Measurements from ENCODE around the gene SLC35A2.
"Not testable (repeated sequence)": the region's sequence is repeated elsewhere in the genome, so short reads cannot be mapped to it uniquely, and the experiment has no call there.

SLC35A2 gene

DNA sequence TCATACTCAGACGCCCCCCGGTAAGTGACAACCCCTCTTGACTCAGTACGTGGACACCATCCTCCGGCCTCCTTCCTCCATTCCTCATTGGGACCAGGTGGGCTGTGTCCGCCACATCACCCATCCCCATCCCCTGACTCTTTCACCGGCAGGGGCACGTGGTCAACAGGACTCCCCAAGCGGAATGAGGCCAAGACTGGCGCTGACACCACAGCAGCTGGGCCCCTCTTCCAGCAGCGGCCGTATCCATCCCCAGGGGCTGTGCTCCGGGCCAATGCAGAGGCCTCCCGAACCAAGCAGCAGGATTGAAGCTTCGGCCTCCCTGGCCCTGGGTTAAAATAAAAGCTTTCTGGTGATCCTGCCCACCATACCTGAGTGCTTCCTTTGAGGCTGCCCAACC is 8.7 kb downstream of the SLC35A2 start:
- no peak for DNase-seq (ENCODE audit: low read depth in 2 of 2)

DNA sequence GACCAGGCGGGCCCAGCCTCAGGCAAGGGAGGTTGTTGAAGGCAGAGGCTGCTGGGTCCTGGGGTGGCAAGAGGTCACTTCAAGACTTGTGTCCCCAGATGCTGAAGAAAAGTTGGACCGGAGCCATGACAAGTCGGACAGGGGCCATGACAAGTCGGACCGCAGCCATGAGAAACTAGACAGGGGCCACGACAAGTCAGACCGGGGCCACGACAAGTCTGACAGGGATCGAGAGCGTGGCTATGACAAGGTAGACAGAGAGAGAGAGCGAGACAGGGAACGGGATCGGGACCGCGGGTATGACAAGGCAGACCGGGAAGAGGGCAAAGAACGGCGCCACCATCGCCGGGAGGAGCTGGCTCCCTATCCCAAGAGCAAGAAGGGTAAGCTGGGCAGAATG is 9.3 kb downstream of the SLC35A2 start:
- no peak for DNase-seq (ENCODE audit: low read depth in 2 of 2)

DNA sequence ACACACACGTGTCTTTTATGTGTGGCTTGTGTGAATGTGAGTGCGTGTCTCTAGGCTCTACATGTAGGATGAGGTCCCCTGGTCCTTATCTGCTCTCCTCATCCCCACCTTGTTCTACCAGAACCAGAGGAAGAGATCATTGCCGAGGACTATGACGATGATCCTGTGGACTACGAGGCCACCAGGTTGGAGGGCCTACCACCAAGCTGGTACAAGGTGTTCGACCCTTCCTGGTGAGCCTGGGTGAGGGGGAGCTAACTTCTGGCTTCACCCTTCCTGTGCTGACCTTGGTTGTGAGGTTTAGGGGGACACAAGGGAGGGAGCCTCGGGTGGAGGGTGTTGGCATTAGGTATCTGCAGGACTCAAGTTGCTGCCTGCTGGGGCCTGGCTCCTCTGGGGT is 10.4 kb downstream of the SLC35A2 start:
- DNase-seq (ENCODE audit: low read depth in 2 of 2) = no peak

DNA sequence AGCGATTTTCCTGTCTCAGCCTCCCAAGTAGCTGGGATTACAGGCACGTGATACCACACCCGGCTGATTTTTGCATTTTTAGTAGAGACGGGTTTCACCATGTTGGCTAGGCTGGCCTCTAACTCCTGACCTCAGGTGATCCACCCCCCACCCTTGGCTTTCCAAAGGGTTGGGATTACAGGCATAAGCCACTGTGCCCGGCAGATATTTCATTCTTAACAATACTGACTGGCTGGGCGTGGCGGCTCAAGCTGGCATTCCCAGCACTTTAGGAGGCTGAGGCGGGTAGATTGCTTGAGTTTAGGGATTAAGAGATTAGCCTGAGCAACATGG is 12.4 kb downstream of the SLC35A2 start:
- no peak for DNase-seq (ENCODE audit: low read depth in 2 of 2)

DNA sequence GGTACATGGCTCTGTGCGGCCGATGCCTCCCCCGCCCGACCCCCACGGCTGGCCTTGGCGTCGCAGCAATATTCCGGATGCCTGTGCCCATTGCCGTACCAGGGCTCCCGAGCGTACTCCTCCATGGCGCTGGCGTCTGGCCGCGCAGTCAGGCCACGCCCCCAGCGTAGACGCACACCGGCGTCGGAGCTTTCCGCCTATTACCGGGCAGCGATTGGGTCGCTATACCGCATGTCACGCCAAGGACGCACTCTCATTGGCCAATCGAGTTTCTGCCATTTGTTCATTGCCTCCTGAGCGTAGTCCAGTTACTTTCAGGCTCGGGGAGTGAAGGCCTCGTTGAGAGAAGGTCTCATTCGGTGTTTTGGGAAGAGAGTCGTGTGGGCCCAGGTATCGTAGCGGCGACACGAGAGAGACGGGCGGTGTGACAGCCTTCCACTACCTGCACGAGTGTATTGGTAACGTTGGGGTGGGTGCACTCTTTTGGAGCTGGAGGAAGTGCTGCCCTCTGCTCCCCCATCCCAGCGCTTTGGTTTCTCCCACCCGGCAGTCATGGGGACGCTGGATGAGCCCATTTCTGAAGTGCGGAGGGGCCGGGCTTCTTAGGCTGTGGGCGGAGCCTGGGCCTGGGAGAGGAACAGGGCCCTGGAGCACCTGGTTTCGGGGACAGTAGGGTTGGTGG is 13.7 kb downstream of the SLC35A2 start, which contains the start of the genes PQBP1 and TIMM17B:
Gene PQBP1 (plus strand): TSS at position 306 of the 682 bp plus-strand sequence. CDS start 580 bp downstream, outside the sequence.
Gene TIMM17B (minus strand): TSS at position 144 of the 682 bp plus-strand sequence. CDS start 19 bp downstream, at position 125.
- DNase-seq (ENCODE audit: low read depth in 2 of 2) = peak; percentile 65 to 74

DNA sequence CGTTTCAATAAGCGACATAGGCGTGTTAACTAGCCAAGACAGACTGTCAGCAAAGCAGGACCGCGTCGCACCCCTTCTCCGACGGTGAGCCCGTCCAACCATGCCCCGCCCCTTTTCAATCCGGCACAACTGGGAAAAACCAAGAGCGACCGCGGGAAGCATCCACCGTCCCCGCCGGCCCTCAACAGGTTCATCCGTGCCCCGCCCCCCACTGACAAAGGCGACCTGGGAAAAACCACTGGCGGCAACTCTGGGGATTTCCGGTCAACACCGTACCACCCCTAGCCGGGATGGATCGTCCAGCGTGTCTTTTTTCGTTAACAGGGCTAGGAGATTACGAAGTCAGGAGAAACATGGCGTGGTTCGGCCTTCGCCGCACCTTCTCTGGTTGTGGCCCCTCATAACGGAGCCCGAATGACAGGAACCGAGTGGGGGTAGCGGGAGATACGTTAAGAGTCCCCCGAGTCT is 14.3 kb downstream of the SLC35A2 start:
- DNase-seq (ENCODE audit: low read depth in 2 of 2) = no peak

DNA sequence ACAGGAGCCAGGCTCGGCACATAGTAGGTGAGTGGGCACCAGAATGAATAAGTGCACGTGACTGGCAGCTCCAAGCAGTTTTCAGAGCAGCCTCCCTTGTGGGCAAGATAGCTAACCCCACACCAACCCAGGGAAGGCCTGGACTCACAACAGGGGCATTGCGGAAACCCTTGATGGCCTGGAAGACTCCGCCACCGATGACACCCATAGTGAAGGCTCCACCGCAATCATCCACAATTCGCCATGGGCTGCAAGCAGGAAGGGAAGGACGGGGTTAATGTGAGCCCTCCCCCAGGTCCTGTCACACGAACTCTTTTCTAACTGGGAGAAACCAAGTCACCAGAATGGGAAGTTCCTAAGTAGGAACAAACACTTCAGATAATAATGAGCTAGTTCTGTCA is 14.8 kb downstream of the SLC35A2 start:
- no peak for DNase-seq (ENCODE audit: low read depth in 2 of 2)

DNA sequence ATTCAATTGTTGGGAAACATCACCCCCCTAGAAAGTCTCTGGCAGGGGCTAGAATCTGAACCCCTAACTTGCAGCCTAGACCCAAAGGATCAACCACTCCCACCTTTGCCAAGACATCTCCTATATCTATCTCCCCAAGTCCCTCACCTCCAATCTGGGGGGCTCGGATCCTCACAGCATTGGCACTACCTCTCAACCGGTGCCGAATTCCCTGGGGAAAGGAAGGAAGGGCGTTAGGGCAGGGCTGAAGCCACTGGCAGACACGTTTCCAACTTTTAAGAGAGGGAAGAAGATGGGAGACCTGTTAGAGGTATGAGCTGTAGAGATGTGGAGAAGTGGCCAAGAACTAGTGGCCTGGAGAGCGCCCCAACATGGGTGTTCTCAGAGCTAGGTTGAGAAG is 16.6 kb downstream of the SLC35A2 start:
- no peak for DNase-seq (ENCODE audit: low read depth in 2 of 2)

DNA sequence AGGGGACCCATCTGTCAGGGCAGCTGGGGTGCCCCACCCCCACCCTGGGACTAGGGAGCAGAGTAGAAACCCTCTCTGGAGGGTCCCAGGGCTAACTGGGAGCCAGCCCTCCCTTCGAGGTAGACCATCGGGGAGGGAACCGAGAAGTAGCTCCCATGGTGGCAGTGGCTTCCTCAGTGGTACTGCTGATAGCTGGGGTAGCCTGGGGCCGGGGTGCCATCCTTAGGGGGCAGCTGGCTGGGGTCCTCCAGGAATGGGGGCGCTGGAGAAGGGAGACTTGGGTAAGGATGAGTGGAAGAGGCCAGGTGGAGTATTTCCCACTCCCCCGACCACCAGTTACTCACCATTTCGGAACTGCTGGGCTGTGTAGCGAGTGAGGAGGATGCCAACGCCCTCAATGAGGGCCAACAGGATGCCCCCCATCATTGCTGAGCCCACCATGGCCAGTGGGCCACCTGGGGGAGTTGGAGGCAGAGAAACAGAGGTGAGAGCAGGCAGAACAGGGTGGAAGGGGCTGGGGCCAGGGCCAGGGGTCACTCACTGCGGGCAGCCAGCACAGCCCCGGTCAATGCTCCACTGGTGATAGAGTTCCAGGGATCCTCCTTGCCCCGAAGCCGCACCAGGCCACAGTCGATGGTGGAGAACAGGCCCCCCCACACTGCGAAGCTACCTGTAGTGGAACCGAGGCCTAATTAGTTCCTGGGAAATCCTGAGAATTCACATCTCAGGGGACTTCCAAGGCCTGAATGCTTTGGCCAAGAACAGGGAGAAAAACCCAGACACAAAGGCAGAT is 17.7 kb downstream of the SLC35A2 start:
- DNase-seq (ENCODE audit: low read depth in 2 of 2) = no peak

DNA sequence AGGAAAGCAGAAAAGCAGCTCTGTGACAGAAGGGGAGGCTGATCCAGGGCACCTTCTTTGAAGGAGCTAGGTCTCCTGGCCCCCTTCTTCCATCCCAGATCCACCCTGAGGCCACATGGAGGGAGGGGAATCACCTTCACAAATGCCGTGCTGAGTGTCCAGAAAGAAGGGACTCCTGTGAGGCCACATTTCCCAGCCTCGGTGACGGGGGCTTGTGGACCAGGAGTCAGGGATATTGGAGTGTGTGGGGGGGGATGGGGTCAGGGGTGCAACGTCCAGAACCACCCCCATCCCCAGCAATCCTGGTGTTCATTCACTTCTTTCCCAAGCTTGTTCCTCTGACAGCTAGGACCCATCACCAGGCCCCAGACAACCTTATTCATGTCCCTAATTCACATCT is 18.6 kb downstream of the SLC35A2 start:
- no peak for DNase-seq (ENCODE audit: low read depth in 2 of 2)

DNA sequence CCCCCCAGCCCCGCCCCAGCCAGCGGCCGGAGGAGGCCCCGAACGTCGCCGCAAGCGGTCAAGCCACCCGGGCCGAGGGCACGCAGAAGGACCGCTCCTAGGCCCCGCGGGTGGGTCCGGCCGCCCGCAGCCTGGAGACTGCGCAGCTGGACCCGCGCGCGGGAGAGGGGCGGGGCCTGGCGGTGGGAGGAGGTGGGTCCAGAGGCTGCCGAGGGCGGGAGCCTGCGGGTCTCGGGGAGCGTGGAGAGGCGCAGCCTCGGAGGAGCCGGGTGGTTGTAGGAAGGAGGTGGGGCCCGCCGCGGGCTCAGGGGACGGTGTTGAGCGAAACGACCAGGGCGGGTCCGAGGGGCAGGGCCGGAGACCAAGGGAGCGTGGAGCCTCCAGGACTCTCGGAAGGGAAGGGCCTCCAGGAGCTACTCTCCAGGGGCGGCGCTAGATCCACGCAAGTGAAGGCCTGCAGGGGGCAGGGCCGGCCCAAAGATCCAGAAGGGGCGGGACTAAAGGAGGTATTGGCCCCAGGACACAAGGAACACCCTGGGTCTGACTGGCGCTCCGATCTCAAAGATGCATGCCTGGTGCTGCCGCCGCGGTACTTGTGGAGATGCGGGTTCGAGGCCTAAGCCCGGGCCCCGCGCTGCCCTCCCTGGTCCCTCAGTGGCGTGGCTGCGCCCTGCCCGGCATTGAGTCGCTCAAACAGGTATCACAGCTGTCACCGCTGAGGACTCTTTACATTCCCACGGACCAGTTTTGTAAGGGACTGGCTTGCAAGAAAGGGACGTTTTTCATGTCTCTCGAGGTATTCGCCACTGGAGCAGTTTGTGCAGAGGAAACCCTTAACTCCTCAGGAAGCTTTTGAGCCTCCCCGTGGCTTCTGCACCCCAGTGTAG is 19.8 kb downstream of the SLC35A2 start:
- peak; percentile 40 to 46 for DNase-seq (ENCODE audit: low read depth in 2 of 2)

DNA sequence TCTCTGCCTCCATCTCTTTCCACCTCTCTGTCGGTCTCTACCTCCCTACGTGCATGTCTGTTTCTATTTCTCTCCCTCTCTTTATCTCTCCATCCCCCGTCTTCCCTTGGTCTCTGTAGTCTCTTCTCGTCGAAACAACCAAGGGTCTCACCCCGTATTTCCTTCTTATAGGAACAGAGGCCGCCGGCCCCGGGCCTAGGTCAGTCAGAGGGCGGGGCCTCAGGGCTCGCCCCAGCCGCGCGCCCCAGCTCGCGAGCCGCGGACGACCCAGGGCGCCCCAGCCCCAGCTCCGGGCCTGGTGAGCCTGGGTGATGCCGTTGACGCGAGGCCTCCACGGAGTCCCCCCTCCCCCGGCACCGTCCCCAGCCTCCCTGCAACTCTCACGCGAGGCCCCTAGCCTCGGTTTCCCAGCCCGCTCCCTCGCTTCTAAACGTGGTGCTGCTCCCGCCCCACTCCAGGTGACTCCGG is 20.5 kb downstream of the SLC35A2 start:
- DNase-seq (ENCODE audit: low read depth in 2 of 2) = no peak

DNA sequence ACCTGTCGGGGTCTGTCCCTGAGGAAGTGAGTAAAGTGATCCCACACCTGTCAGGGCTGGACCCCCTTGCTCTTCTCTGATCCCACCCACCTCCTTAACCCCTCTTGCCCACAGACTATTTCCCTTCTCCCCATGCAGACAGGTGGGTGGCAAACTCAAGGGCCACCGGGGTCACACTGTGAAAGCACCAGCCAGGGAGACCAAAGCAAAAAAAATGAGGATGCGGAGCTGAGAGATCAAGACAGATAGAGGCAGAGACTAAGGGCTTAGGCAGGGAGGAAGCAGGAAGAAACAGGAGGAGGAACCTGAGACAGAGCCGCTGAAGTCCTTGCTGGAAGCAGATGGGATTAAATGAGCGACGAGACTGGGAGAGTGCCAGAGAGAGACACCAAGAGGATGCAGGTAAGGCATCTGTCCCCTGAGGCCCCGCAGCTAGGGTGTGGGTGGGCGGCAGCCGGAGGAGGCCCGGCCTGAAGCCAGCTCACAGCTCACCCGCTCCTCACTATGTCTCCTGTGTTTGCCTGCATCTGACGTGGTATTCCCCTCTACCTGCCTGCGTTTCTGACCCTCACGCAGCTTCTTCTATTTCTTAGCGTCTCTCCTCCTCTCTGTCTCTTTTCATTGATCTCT is 21.0 kb downstream of the SLC35A2 start:
- no peak for DNase-seq (ENCODE audit: low read depth in 2 of 2)

DNA sequence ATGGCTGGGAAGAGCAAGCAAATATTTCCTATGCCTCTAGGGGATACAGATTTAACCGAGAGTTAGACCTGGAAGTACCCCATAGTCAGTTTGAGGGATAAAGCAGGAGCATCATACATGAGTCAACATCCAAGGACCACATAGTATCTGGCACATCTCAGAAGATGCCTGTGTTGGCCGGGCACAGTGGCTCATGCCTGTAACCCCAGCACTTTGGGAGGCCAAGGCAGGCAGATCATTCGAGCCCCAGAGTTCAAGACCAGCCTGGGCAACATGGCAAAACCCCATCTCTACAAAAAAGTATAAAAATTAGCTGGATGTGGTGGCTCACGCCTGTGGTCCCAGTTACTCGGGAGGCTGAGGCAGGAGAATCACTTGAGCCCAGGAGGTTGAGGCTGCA is 24.9 kb downstream of the SLC35A2 start:
- DNase-seq (ENCODE audit: low read depth in 2 of 2) = not testable (repeated sequence)

DNA sequence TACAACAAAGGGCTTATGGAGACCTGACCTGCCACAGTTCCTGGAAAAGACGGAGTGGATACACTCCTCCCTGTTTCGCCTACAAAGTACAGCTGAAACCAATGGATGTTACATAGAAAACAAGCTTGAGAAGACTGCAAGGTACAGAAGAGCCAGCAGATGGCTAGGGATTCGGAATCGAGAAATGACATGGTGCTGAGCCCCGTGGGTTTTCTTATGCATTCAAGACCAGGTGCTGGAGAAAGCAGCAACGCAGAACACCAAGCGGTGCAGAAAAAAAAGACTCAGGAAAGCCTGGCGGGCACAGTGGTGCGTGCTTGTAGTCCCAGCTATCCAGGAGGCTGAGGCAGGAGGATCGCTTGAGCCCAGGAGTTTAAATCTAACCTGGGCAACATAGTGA is 27.7 kb downstream of the SLC35A2 start:
- DNase-seq (ENCODE audit: low read depth in 2 of 2) = no peak

DNA sequence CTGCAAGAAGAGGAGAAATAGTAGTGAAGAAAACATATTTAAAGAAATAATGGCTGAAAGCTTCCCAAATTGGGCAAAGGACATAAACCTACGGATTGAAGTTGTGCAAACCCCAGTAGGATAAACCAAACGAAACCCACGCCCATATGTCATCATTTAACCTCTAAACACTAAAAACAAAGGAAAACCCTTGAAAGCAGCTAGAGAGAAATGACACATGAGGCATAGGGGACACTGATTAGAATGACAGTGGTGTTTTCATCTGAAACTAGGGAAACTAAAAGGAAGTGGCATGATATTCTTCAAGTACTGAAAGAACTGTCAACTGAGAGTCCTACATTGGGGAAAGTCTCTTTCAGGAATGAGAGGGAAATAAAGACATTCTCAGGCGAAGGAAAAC is 34.5 kb downstream of the SLC35A2 start:
- DNase-seq (ENCODE audit: low read depth in 2 of 2) = not testable (repeated sequence)

DNA sequence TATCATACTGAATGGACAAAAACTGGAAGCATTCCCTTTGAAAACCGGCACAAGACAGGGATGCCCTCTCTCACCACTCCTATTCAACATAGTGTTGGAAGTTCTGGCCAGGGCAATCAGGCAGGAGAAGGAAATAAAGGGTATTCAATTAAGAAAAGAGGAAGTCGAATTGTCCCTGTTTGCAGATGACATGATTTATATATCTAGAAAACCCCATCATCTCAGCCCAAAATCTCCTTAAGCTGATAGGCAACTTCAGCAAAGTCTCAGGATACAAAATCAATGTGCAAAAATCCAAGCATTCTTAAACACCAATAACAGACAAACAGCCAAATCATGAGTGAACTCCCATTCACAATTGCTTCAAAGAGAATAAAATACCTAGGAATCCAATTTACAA is 39.4 kb downstream of the SLC35A2 start:
- DNase-seq (ENCODE audit: low read depth in 2 of 2) = not testable (repeated sequence)

DNA sequence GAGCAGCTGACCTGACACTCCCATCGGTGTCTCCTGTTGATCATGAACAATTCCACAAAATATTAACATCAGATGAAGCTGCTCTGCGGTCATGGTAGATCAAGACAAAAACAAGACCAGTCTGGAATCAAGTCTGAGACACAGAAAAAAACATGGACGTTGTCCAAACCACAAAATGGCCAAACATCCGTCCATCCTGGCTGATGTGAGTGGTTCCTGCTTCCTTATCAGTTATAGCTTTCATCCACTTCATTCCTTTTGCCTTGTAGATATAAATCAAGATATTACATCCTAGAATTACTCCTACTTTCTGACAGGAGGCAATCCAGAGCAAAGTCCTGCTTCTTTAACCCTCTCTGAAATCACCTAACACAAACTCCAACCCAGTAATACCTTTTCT is 47.2 kb downstream of the SLC35A2 start:
- no peak for DNase-seq (ENCODE audit: low read depth in 2 of 2)

DNA sequence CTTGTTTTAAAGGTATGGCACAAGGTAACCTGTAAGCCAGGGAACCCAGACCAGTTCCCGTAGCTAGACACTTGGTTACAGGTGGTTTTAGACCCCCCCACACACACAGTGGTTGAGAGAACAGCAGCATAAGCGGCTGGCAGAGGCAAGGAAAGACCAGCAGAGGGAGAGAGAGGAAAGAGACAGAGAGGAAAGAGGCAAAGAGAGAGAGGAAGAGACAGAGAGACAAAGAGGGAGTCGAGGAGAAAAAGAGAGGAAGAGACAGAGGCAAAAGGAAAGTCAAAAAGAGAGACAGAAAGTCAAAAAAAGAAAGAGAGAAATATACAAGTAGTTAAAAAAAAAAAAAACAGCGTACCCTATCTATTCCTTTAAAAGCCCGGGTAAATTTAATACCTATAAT is 56.5 kb downstream of the SLC35A2 start:
- no peak for DNase-seq (ENCODE audit: low read depth in 2 of 2)

DNA sequence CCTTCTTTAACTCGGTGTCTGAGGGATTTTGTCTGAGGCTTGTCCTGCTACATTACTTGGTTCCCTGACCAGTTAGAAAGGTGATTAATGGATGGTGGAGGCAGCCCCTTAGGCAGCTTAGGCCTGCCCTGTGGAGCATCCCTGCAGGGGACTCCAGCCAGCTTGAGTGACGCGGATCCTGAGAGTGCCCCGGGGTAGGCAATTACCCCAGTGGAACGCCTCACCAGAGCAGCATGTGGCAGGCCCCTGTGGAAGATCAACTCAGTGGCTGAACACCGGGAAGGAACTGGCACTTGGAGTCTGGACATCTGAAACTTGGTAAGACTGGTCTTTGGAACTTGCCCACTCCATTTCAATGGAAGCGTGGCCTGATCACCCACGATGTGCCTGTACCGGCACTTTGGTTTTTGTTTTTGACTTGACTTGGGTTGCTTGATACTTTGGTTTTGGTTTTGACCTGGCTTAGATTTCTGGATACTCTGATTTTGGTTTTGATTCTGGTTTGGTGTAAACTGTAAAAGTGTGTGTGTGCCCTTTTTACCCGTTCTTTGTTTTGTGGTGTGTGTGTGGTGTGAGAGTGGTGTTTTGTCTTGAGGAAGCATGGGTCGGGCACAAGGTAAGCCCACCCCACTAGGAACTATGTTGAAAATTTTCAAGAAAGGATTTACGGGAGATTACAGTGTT is 57.2 kb downstream of the SLC35A2 start:
- not testable (repeated sequence) for DNase-seq (ENCODE audit: low read depth in 2 of 2)

DNA sequence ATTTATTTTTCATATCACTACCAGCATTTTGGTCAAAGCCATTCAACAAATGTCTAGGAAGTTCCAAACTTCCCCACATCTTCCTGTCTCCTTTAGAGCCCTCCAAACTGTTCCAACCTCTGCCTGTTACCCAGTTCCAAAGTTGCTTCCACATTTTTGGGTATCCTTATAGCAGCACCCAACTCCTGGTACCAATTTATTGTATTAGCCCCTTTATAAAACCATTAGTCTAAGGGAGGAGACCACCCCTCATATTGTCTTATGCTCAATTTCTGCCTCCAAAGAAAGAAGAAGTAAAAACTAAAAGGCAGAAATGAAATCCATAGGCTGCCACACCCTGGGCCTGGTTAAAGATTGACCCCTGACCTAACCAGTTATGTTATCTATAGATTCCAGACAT is 58.0 kb downstream of the SLC35A2 start:
- not testable (repeated sequence) for DNase-seq (ENCODE audit: low read depth in 2 of 2)

Measured in stimulated activated CD8-positive, alpha-beta memory T cell treated with anti-CD3 and anti-CD28 coated beads, Interleukin-2, amount 100 ng/mL, for 1 hour (primary cell).